Measurements from ENCODE around the gene GPR152. TPM values are rescaled to one million over a fixed set of nuclear protein-coding genes. Genes with fewer than 3 reads are reported as not detected.

GPR152 gene
- total RNA-seq, 4 donors from 2014 or later = not detected

- TF ChIP-seq CTCF (IDR thresholded peaks at IDR 0.05) = no peak
- no peak for TF ChIP-seq POLR2A (IDR thresholded peaks at IDR 0.05)
- no peak for DNase-seq (ENCODE audit: low spot score in 2 of 2)
Measured at GRCh38 chr11:67445515-67445914, 7.0 kb downstream of the GPR152 start.

GRCh38 chr11:67442504-67443404, 9.8 kb downstream of the GPR152 start:
- H3K4me3 ChIP-seq (ENCODE audit: low read depth, poor library complexity, severe bottlenecking) = peak overlapping the region; percentile 80
- 31 to 37% methylated on average over 33 to 41 of the region's 45 CpGs for WGBS, 2 donors
- TF ChIP-seq CTCF (IDR thresholded peaks at IDR 0.05) = no peak
- TF ChIP-seq POLR2A (IDR thresholded peaks at IDR 0.05) = no peak
- intact Hi-C loops (cut with DNase I; ENCODE audit: low total_unique reads) = no loop called here
- DNase-seq (ENCODE audit: low spot score in 2 of 2) = no peak

More at GRCh38 chr11:67445515-67445914, 7.0 kb downstream of the GPR152 start:
- 76 to 93% methylated on average over 5 of the region's 5 CpGs for WGBS, 2 donors
- intact Hi-C loops (cut with DNase I; ENCODE audit: low total_unique reads) = no loop called here
- H3K4me3 ChIP-seq (ENCODE audit: low read depth, poor library complexity, severe bottlenecking) = no peak overlapping the region

GRCh38 chr11:67441731-67442351, 10.7 kb downstream of the GPR152 start:
- intact Hi-C loops (cut with DNase I; ENCODE audit: low total_unique reads) = no loop called here
- 71 to 83% methylated on average over 5 to 28 of the region's 28 CpGs for WGBS, 2 donors
- no peak for DNase-seq (ENCODE audit: low spot score in 2 of 2)
- TF ChIP-seq CTCF (IDR thresholded peaks at IDR 0.05) = no peak
- TF ChIP-seq POLR2A (IDR thresholded peaks at IDR 0.05) = no peak
- H3K4me3 ChIP-seq (ENCODE audit: low read depth, poor library complexity, severe bottlenecking) = no peak overlapping the region

- WGBS, 2 donors = 88 to 92% methylated on average over 15 to 21 of the region's 21 CpGs
- DNase-seq (ENCODE audit: low spot score in 2 of 2) = no peak
- no peak overlapping the region for H3K4me3 ChIP-seq (ENCODE audit: low read depth, poor library complexity, severe bottlenecking)
- intact Hi-C loops (cut with DNase I; ENCODE audit: low total_unique reads) = no loop called here
- TF ChIP-seq POLR2A (IDR thresholded peaks at IDR 0.05) = no peak
- TF ChIP-seq CTCF (IDR thresholded peaks at IDR 0.05) = no peak
Measured at GRCh38 chr11:67441098-67441563, 11.4 kb downstream of the GPR152 start.

- no peak for TF ChIP-seq POLR2A (IDR thresholded peaks at IDR 0.05)
- TF ChIP-seq CTCF (IDR thresholded peaks at IDR 0.05) = no peak
- no peak for DNase-seq (ENCODE audit: low spot score in 2 of 2)
- no peak overlapping the region for H3K4me3 ChIP-seq (ENCODE audit: low read depth, poor library complexity, severe bottlenecking)
- WGBS, 2 donors = 67 to 72% methylated on average over 9 to 17 of the region's 17 CpGs
- intact Hi-C loops (cut with DNase I; ENCODE audit: low total_unique reads) = no loop called here
Measured at GRCh38 chr11:67440229-67441097, 12.1 kb downstream of the GPR152 start.
